HUES48 (cell line): ENCODE data around the gene JHY.
A peak's percentile ranks its signal among the peaks of the same experiment; 100 is the strongest.

ENCODE experiments used
- H3K27ac ChIP-seq: one replicate; pipeline ENCODE4 v1.7.0; 2013; ENCODE audit warnings: low read depth, low read length, inconsistent platforms
- H3K27me3 ChIP-seq: 2 replicates; pipeline ENCODE4 v1.6.1; 2013; ENCODE audit warnings: mild to moderate bottlenecking, low read length; ENCODE audit not compliant: control insufficient read depth, insufficient read depth
- H3K36me3 ChIP-seq: 2 replicates; pipeline ENCODE4 v1.6.1; 2013; ENCODE audit warnings: low read length; ENCODE audit not compliant: control insufficient read depth, insufficient read depth
- H3K4me1 ChIP-seq: 2 replicates; pipeline ENCODE4 v1.6.1; 2013; ENCODE audit warnings: mild to moderate bottlenecking, low read length; ENCODE audit not compliant: control insufficient read depth, insufficient read depth
- H3K4me3 ChIP-seq: 2 replicates; pipeline ENCODE4 v1.5.1; 2013; ENCODE audit warnings: mild to moderate bottlenecking, low read depth, low read length
- H3K9ac ChIP-seq: 2 replicates; pipeline ENCODE4 v1.6.1; 2013; ENCODE audit warnings: mild to moderate bottlenecking, low read depth, low read length, moderate library complexity
- H3K9me3 ChIP-seq: 2 replicates; pipeline ENCODE4 v1.6.1; 2013; ENCODE audit warnings: low read length; ENCODE audit not compliant: control insufficient read depth, insufficient read depth

The JHY gene

DNA sequence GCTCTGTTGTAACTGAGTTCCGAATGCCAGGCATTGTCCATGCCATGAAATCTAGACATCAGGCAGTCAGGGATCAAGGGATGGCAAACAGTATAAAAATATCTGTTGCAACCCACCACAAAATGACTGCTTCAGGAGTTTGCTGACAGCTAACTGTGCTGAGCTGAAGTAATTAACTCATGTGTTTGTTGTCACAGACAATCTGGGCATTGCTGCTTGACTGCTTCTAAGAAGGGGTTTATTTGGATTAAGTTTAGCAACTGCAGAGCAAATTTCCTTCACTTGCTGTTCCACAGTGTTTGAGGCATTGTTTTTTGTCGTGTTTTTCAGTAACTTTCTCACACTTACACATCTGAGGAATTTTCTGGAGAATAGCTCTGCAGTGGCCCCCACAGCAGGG, 68.7 kb downstream of the JHY start:
- Histone ChIP-seq H3K4me1 (peaks cover 3% of the 10 kb centered on the region; the same call in 1 of the 2 replicates), H3K9ac (no peak overlapping the region), H3K4me3 (no peak overlapping the region), H3K27ac (peak overlapping the region; percentile 4), H3K36me3 (no peaks in the 10 kb centered on the region), H3K27me3 (no peaks in the 10 kb centered on the region), H3K9me3 (no peaks in the 10 kb centered on the region)

DNA sequence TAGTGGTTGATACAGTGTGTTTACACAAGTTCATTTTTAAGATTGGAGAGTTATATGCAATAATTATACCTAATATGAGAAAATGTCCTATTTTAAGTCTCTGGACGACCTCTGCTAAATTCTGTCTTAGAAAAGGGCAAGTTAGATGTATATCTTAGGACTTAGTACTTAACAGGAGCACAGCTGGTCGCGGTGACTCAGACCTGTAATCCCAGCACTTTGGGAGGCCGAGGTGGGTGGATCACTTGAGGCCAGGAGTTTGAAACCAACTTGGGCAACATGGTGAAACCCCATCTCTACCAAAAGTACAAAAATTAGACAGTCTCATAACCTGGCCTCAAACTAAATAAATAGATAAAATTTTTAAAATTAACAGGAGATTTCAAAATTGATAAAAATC, 71.9 kb downstream of the JHY start:
- Histone ChIP-seq H3K9ac (no peak overlapping the region), H3K27ac (no peak overlapping the region), H3K9me3 (no peaks in the 10 kb centered on the region), H3K4me3 (no peak overlapping the region), H3K36me3 (no peaks in the 10 kb centered on the region), H3K27me3 (no peaks in the 10 kb centered on the region), H3K4me1 (no peaks in the 10 kb centered on the region)

DNA sequence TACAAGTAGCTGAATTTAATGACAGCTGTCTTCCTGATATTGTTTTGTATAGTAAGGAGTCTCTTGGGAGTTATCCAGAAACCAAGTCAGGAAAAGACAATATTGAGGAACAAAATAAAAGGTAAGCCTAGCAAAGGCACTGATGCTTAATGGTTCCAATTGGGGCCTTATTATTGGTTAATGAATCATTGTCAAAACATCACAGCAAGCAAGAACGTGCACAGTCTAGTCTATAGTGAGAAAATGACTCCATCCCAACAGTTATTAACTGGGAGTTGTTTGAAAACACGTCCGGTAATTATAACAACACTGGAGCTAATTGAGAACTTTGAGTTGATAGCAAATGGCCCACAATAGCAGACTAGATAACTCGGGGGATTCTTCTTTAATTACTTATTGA, 81.4 kb downstream of the JHY start:
- Histone ChIP-seq H3K36me3 (no peaks in the 10 kb centered on the region), H3K9ac (no peak overlapping the region), H3K27me3 (peaks cover 9% of the 10 kb centered on the region; the same call in 1 of the 2 replicates), H3K4me1 (no peaks in the 10 kb centered on the region), H3K4me3 (no peak overlapping the region), H3K27ac (no peak overlapping the region), H3K9me3 (no peaks in the 10 kb centered on the region)

DNA sequence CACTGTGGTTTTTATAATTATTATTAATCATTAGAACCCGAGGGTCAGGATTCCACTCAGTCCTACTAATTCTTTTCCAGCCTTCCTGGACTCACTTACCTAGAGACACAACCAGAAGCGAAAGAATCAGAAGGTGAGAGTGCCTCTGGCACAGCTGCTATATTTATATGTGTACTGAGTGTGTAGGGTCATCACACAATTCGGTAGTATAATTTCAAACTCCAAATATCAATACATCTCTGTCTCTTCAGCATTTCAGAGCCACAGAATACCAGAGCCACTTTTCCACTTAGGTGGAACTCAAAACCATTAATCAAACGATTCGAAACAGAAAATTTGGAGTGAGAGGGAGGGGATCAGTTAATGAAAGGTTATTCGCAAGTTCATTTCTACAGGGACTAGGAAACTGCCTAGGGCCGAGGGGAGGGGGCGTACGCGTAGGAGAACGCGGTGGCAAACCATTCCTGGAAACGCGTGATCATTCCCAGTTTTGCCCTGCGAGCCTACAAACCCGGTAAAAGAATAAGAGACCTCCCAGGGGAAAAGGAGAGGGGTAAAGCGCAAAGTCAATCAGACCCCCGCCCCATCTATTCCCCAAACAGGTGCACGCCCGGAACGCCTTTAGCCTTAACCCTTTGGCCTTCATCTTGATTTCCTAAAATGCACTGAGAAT, 93.6 kb downstream of the JHY start:
- Histone ChIP-seq H3K9ac (no peak overlapping the region), H3K27ac (no peak overlapping the region), H3K9me3 (no peaks in the 10 kb centered on the region), H3K36me3 (no peaks in the 10 kb centered on the region), H3K4me3 (peak overlapping the region; percentile 59), H3K27me3 (peaks cover 90% of the 10 kb centered on the region), H3K4me1 (peaks cover 21% of the 10 kb centered on the region)

DNA sequence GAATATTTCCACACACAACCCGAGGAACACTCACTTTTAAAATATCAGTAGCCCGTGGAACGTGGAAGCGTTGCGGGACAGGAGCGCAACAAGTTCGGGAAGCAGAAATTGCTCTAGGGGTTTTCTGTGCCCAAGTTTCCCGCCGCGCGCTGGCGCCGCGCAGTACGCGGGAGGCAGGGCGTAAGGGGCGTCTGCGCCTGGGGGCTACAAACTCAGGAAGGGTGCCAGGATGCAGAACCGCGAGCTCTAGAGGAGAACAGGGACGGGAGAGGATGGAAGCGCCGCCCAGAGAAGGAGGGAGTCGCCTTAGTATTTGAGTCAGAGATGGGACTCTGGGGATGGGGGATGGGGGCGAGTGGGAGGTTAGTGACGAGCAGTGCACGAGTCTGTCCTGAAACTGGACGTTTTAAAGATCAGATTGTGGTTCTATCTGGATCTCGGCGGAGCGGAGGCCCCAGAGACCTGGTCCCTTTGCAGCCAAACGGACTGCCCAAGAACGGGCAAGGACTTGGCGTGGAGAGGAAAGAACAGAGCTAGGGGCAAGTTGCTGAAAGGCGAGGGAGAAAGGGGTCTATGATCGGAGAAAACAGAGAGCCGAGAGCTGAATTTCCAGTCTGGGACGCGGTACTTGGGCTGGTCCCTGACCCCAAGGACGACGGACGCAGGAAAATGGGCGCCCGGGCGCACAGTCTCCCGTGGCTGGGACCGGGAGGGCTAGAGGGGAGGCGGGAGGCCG, 94.3 kb downstream of the JHY start:
- H3K27ac ChIP-seq: no peak overlapping the region
- no peaks in the 10 kb centered on the region for H3K36me3 ChIP-seq
- H3K9me3 ChIP-seq: no peaks in the 10 kb centered on the region
- H3K9ac ChIP-seq: 0 out of 2 replicates have a peak overlapping the region, but pooled peaks have one; percentile 24
- peaks cover 96% of the 10 kb centered on the region for H3K27me3 ChIP-seq
- peak overlapping the region; percentile 59 for H3K4me3 ChIP-seq
- peaks cover 21% of the 10 kb centered on the region for H3K4me1 ChIP-seq

DNA sequence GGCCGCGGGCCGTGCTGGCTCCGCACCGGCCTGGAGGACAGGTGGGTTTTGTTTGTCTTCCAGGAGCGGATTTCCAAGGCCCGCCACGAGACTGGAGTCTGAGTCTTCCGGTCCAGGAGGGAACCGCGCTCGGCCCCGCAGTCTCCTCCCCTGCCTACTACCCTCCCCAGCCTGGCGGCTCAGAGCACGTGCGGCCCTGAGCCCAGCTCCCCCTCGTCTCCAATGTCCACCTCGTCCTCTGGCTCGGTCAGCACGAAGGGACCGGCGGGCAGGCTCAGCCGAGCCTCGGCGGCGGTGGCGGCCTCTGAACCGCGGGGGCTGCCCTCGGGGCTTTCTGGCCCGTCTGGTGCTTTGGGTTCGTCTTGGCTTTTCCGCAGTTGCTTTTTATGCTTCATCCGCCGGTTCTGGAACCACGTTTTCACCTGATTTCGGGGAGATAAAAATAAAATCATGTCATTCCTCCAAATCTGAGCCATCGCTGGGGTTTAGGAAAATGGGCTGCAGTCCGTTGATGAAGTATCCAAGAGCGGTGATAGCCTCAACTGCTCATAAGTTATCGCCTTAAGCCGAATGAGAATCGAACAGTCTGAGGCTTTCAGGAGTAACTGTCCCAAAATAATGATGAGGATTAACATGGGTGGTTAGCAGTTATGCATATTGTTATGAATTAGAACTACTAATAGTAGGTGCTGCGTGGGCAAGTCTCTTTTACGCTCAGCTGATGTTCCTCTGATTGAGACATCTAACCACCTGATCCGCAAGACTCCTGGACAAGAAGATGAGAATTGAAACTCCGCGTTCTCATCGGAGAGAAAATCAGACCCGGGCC, 95.1 kb downstream of the JHY start:
- H3K27me3 ChIP-seq: peaks cover 99% of the 10 kb centered on the region
- no peaks in the 10 kb centered on the region for H3K9me3 ChIP-seq
- peaks cover 25% of the 10 kb centered on the region for H3K4me1 ChIP-seq
- 0 out of 2 replicates have a peak overlapping the region, but pooled peaks have one; percentile 24 for H3K9ac ChIP-seq
- no peaks in the 10 kb centered on the region for H3K36me3 ChIP-seq
- no peak overlapping the region for H3K27ac ChIP-seq
- H3K4me3 ChIP-seq: peak overlapping the region; percentile 59

DNA sequence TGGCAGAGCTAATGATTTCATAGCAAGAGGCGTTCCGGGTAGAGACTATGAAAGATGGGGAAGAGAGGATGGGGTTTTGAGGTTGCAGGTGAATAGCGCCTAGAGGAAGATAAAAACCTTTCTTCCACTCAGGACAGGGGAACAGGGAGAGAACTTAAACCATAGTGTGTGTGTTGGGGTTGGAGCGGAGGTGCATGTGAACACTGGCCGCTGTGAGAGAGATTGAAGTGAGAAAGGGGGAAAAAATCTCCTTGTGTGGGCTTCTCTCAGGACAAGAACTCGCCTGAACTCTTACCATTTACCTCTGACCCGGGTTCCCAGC, 95.7 kb downstream of the JHY start:
- H3K27me3 ChIP-seq: peaks cover 99% of the 10 kb centered on the region
- peaks cover 25% of the 10 kb centered on the region for H3K4me1 ChIP-seq

DNA sequence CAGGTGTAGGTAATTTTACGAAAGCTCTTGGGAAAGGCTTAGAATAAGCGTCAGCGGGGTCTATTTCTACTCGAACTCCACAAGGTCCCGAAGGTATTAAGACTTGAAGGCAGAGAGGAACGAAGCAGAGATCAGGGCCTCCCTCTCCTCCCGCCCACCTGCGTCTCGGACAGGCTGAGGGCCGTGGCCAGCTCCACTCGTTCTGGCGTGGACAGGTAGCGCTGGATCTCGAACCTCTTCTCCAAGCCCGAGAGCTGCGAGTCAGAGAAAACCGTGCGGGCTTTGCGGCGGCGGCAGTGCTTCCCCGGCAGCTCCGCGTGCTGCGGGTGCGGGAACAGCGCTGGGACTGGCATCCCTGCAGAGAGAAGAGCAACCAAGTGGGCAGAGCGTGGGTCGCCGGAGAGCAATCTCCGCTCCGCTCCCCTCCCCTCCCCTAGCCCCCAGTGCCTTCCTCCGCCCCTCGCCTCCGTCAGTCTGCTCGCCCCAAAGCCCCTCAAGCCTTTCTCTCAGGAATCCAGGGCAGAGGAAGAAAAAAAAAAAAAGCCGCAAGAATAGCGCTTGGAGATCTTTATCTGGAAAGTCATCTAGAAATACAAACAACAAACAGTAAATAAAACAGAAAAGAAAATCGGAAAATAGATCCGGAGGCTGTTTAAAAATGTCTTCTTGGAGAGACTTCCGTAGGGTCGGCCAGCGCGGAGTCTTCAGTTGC, 96.7 kb downstream of the JHY start:
- Histone ChIP-seq H3K9me3 (no peaks in the 10 kb centered on the region), H3K27me3 (peaks cover 99% of the 10 kb centered on the region), H3K4me3 (peak overlapping the region; percentile 36; the same call in 1 of the 2 replicates), H3K36me3 (no peaks in the 10 kb centered on the region), H3K4me1 (peaks cover 25% of the 10 kb centered on the region), H3K27ac (no peak overlapping the region), H3K9ac (no peak overlapping the region)

More for the DNA sequence above, 95.7 kb downstream of the JHY start:
- H3K9me3 ChIP-seq: no peaks in the 10 kb centered on the region
- H3K36me3 ChIP-seq: no peaks in the 10 kb centered on the region
- H3K27ac ChIP-seq: no peak overlapping the region
- no peak overlapping the region for H3K9ac ChIP-seq
- no peak overlapping the region for H3K4me3 ChIP-seq

DNA sequence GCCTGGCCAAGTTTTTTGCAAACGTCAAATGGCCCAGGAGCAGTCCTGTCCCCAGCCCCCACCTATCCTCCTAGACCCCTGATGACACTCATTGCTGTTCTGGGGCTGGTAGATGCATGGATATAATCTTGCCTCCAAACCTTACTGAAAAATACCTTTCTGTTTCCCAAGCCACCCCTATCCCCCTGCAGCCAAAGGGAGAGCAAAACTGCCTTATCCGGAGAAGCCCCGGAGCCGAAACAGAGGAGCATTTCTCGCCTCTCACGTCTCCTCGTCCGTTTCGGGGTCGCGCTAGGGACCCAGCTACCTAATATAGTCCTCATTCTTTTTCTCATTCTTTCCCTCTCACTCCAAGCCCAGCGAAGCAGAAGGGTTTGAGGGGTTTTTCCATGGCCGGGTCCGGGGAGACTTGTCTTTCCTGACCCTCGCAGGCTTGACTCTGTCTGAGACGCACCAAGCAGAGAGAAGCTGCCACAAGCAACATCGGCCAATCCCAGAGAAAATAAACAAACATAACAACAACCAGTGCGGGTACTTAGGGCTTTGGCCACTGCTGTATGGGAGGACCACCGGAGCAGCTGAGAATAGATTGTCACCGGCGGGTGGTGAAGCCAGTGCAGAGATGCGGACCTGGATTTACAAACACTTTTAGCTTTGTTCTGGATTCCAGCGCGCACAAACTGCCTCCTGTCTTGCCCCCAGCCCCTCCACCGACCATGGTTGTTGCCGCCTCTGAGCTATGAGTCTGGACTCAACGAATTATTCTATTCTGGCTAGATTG, 97.4 kb downstream of the JHY start:
- Histone ChIP-seq H3K27me3 (peaks cover 99% of the 10 kb centered on the region), H3K9me3 (no peaks in the 10 kb centered on the region), H3K4me1 (peaks cover 25% of the 10 kb centered on the region), H3K9ac (no peak overlapping the region), H3K36me3 (no peaks in the 10 kb centered on the region), H3K4me3 (peak overlapping the region; percentile 21; the same call in 1 of the 2 replicates), H3K27ac (no peak overlapping the region)
